NT2/D1 (cell line): Measurements from ENCODE around the gene PSMD1.

Experiments
- DNase-seq: peaks from one replicate; pipeline ENCODE4 v3.0.0-alpha.2; 2011; ENCODE audit warnings: low read depth, low spot score
- H3K27me3 ChIP-seq: 2 replicates; pipeline ENCODE4 v1.6.0; 2011; ENCODE audit warnings: mild to moderate bottlenecking; ENCODE audit not compliant: insufficient read length, insufficient read depth
- H3K36me3 ChIP-seq: 2 replicates; pipeline ENCODE4 v1.6.1; 2011; ENCODE audit warnings: mild to moderate bottlenecking, low read length, mixed read lengths; ENCODE audit not compliant: insufficient read depth, insufficient read length
- H3K4me1 ChIP-seq: 2 replicates; pipeline ENCODE4 v1.5.1; 2011; ENCODE audit not compliant: insufficient read depth, insufficient read length
- H3K4me3 ChIP-seq: 2 replicates; pipeline ENCODE4 v1.5.1; 2011; ENCODE audit warnings: low read depth; ENCODE audit not compliant: insufficient read length
- H3K9ac ChIP-seq: 2 replicates; pipeline ENCODE4 v1.6.0; 2011; ENCODE audit warnings: low read depth; ENCODE audit not compliant: insufficient read length
- H3K9me3 ChIP-seq: 2 replicates; pipeline ENCODE4 v1.5.1; 2011; ENCODE audit warnings: mild to moderate bottlenecking, low read length; ENCODE audit not compliant: insufficient read depth
- SUZ12 ChIP-seq: IDR thresholded peaks from 2 replicates; pipeline ENCODE4 v1.6.1; 2011; ENCODE audit not compliant: insufficient read length, insufficient read depth; ENCODE audit errors: extremely low read depth
- YY1 ChIP-seq: IDR thresholded peaks from 2 replicates; pipeline ENCODE4 v1.6.1; 2011; ENCODE audit not compliant: insufficient read length, insufficient read depth
- ZNF274 ChIP-seq: IDR thresholded peaks from 2 replicates; pipeline ENCODE4 v1.6.1; 2011; ENCODE audit warnings: mild to moderate bottlenecking, low read depth, low read length

PSMD1 gene

GRCh38 chr2:231128541-231128940 is 71.9 kb downstream of the PSMD1 start:
- Histone ChIP-seq H3K4me1 (no peaks in the 10 kb centered on the region), H3K9ac (no peak overlapping the region), H3K27me3 (no peaks in the 10 kb centered on the region), H3K36me3 (no peaks in the 10 kb centered on the region), H3K4me3 (no peak overlapping the region), H3K9me3 (no peaks in the 10 kb centered on the region)
- no peak for DNase-seq
- no peak for TF ChIP-seq SUZ12
- no peak for TF ChIP-seq ZNF274
- no peak for TF ChIP-seq YY1

GRCh38 chr2:231129216-231129615 is 72.5 kb downstream of the PSMD1 start:
- Histone ChIP-seq H3K4me1 (no peaks in the 10 kb centered on the region), H3K36me3 (no peaks in the 10 kb centered on the region), H3K27me3 (no peaks in the 10 kb centered on the region), H3K4me3 (no peak overlapping the region), H3K9me3 (no peaks in the 10 kb centered on the region), H3K9ac (no peak overlapping the region)
- DNase-seq: no peak
- TF ChIP-seq SUZ12 (no peak), ZNF274 (no peak), YY1 (no peak)

GRCh38 chr2:231130336-231131056 is 73.8 kb downstream of the PSMD1 start:
- no peak overlapping the region for H3K4me3 ChIP-seq
- H3K9me3 ChIP-seq: no peaks in the 10 kb centered on the region
- no peaks in the 10 kb centered on the region for H3K27me3 ChIP-seq
- no peak overlapping the region for H3K9ac ChIP-seq
- TF ChIP-seq SUZ12 (no peak), YY1 (no peak), ZNF274 (no peak)
- no peaks in the 10 kb centered on the region for H3K36me3 ChIP-seq
- DNase-seq: no peak
- H3K4me1 ChIP-seq: no peaks in the 10 kb centered on the region

DNA sequence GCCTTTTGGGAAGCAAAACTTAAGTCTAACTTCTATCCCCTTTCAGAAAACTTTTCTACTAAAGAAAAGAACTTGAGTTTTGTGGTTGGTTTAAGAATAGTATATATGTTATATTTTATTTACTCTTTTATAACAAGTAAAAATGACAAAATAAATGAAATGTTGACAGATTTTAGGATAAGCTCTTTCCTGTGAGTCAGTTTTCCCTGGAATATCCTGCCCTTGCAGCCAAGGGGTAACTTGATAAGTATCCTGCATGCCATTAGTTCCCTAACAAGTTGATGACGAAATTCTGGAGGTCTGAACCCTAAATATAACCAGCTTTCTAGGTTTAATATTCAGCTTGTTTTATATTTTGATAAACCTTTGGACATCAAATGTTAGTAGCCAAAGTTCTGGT is 75.5 kb downstream of the PSMD1 start:
- H3K9ac ChIP-seq: no peak overlapping the region
- H3K36me3 ChIP-seq: peaks cover 2% of the 10 kb centered on the region
- DNase-seq: no peak
- H3K9me3 ChIP-seq: no peaks in the 10 kb centered on the region
- H3K4me1 ChIP-seq: no peaks in the 10 kb centered on the region
- no peaks in the 10 kb centered on the region for H3K27me3 ChIP-seq
- no peak overlapping the region for H3K4me3 ChIP-seq
- TF ChIP-seq YY1 (no peak), ZNF274 (no peak), SUZ12 (no peak)

- TF ChIP-seq ZNF274: no peak
- TF ChIP-seq SUZ12: no peak
- no peak for TF ChIP-seq YY1
- no peaks in the 10 kb centered on the region for H3K4me1 ChIP-seq
Measured at GRCh38 chr2:231133365-231134099, 76.9 kb downstream of the PSMD1 start.

GRCh38 chr2:231134910-231135655 is 78.4 kb downstream of the PSMD1 start:
- Histone ChIP-seq H3K4me1 (no peaks in the 10 kb centered on the region), H3K9ac (no peak overlapping the region), H3K9me3 (no peaks in the 10 kb centered on the region), H3K27me3 (no peaks in the 10 kb centered on the region), H3K36me3 (peaks cover 24% of the 10 kb centered on the region), H3K4me3 (no peak overlapping the region)
- DNase-seq: no peak
- no peak for TF ChIP-seq SUZ12
- TF ChIP-seq YY1: no peak
- TF ChIP-seq ZNF274: no peak

More at GRCh38 chr2:231133365-231134099, 76.9 kb downstream of the PSMD1 start:
- Histone ChIP-seq H3K36me3 (peaks cover 10% of the 10 kb centered on the region), H3K27me3 (no peaks in the 10 kb centered on the region), H3K4me3 (no peak overlapping the region), H3K9me3 (no peaks in the 10 kb centered on the region), H3K9ac (no peak overlapping the region)
- no peak for DNase-seq

GRCh38 chr2:231138699-231139098 is 82.0 kb downstream of the PSMD1 start:
- Histone ChIP-seq H3K9me3 (no peaks in the 10 kb centered on the region), H3K4me3 (no peak overlapping the region), H3K36me3 (peaks cover 36% of the 10 kb centered on the region), H3K9ac (no peak overlapping the region), H3K27me3 (no peaks in the 10 kb centered on the region), H3K4me1 (no peaks in the 10 kb centered on the region)
- TF ChIP-seq ZNF274 (no peak), SUZ12 (no peak), YY1 (no peak)
- no peak for DNase-seq
